AG04450 (cell line): ENCODE measurements around the gene MDM2. TPM values are rescaled to one million over a fixed set of nuclear protein-coding genes. Genes with fewer than 3 reads are reported as not detected.
"Not testable (repeated sequence)": the region's sequence is repeated elsewhere in the genome, so short reads cannot be mapped to it uniquely, and the experiment has no call there.

Experiments used
- CTCF ChIA-PET: fragments of 300-600, 350-600 bp; formaldehyde crosslinking; extraction: SDS; loops from one replicate; lab custom pipeline; 2022; ENCODE audit warnings: antibody characterized with exemption, inconsistent platforms; lab: Charles Lee
- POLR2A ChIA-PET: fragments of 350-600 bp; formaldehyde crosslinking; extraction: SDS; loops from one replicate; lab custom pipeline; 2021; ENCODE audit warnings: antibody characterized with exemption, inconsistent platforms; lab: Yijun Ruan, JAX
- DNase-seq: peaks from one replicate; pipeline ENCODE4 v3.0.0-alpha.2; 2011; ENCODE audit warnings: low read depth, low spot score
- H3K27ac ChIP-seq: one replicate; pipeline ENCODE4 v1.5.1; 2012; ENCODE audit warnings: low read depth, low read length, control low read depth
- H3K27me3 ChIP-seq: one replicate; pipeline ENCODE4 v1.6.0; 2012; ENCODE audit warnings: low read length; ENCODE audit not compliant: control insufficient read depth, insufficient read depth
- H3K4me3 ChIP-seq: 2 replicates; pipeline ENCODE4 v1.5.1; 2011; ENCODE audit warnings: mild to moderate bottlenecking, low read depth, low read length, control low read depth
- H3K9me3 ChIP-seq: 2 replicates; pipeline ENCODE4 v1.5.1; 2012; ENCODE audit warnings: low read length; ENCODE audit not compliant: control insufficient read depth, insufficient read depth
- polyA plus RNA-seq: library from polyadenylated mRNA; depleted of rRNA; stranded (reverse); fragments of >200 nt; gene quantifications from 2 replicates; pipeline ENCODE4 v1.2.3, GENCODE V29; 2011
- TF ChIP-seq, protein P1 (sequence below): IDR thresholded peaks from 2 replicates; pipeline ENCODE4 v1.5.1; 2011; ENCODE audit warnings: low read depth, low read length, control low read depth, inconsistent platforms

Gene MDM2
- polyA plus RNA-seq, 1 experiment: 82.2 TPM

DNA sequence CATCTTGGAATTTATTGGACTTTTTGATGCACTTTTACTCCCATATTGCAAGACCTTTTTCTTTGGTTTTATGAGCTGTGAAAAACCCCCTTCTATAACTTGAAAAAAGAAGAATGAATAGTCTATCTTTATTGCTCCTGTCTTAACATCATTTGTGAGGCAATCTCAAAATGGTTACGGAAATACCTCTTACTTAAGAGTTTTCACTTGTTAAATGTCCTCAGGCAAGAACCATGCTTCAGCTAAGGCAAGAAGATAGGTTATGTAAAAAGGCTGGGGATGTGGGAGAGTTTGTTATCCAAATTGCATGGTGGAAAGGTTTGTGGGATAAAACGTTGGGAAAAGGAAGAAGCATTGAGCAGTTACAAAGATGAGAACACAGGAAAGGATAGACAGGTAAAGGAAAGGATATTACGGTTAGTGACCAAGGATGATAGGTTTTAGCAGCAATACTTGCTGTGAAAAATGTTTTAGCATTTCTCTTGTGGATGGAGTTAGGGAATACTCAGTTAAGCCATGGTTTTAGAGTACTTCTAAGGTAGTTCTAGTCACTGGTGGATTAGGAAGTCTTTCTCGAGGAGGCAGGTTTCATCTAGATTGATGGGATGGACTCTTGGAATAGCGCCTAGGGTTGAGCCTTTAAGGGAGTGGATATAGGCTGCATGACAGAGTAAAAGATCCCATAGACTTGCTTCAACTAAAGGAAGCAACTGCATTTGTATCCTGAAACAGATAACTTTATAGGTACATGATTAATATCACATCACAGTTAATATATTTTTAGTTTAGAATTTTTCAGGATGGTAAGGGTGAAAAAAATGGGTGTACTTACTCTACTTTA, 30.3 kb downstream of the MDM2 start:
- POLR2A ChIA-PET: no interaction called here
- H3K4me3 ChIP-seq: no peak overlapping the region
- no peak for DNase-seq

DNA sequence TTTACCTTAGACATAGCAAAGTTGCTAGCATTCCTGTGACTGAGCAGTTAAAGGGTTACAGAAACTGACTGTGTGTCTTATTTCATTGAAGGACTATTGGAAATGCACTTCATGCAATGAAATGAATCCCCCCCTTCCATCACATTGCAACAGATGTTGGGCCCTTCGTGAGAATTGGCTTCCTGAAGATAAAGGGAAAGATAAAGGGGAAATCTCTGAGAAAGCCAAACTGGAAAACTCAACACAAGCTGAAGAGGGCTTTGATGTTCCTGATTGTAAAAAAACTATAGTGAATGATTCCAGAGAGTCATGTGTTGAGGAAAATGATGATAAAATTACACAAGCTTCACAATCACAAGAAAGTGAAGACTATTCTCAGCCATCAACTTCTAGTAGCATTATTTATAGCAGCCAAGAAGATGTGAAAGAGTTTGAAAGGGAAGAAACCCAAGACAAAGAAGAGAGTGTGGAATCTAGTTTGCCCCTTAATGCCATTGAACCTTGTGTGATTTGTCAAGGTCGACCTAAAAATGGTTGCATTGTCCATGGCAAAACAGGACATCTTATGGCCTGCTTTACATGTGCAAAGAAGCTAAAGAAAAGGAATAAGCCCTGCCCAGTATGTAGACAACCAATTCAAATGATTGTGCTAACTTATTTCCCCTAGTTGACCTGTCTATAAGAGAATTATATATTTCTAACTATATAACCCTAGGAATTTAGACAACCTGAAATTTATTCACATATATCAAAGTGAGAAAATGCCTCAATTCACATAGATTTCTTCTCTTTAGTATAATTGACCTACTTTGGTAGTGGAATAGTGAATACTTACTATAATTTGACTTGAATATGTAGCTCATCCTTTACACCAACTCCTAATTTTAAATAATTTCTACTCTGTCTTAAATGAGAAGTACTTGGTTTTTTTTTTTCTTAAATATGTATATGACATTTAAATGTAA, 31.5 kb downstream of the MDM2 start:
- Histone ChIP-seq H3K4me3 (no peak overlapping the region), H3K9me3 (no peaks in the 10 kb centered on the region), H3K27me3 (no peaks in the 10 kb centered on the region), H3K27ac (no peak overlapping the region)
- TF ChIP-seq, protein P1, sequence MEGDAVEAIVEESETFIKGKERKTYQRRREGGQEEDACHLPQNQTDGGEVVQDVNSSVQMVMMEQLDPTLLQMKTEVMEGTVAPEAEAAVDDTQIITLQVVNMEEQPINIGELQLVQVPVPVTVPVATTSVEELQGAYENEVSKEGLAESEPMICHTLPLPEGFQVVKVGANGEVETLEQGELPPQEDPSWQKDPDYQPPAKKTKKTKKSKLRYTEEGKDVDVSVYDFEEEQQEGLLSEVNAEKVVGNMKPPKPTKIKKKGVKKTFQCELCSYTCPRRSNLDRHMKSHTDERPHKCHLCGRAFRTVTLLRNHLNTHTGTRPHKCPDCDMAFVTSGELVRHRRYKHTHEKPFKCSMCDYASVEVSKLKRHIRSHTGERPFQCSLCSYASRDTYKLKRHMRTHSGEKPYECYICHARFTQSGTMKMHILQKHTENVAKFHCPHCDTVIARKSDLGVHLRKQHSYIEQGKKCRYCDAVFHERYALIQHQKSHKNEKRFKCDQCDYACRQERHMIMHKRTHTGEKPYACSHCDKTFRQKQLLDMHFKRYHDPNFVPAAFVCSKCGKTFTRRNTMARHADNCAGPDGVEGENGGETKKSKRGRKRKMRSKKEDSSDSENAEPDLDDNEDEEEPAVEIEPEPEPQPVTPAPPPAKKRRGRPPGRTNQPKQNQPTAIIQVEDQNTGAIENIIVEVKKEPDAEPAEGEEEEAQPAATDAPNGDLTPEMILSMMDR: no peak
- POLR2A ChIA-PET: interaction anchor here (0.7 kb wide), 1 partner anchor 52 kb away, joined by 3 read pairs; no protein-coding TSS in a partner anchor
- CTCF ChIA-PET: interaction anchor here (1.0 to 1.5 kb wide), 2 partner anchors 9 to 317 kb away, joined by 3 to 6 read pairs; no protein-coding TSS in a partner anchor
- no peak for DNase-seq

More for the DNA sequence above, 30.3 kb downstream of the MDM2 start:
- Histone ChIP-seq H3K9me3 (no peaks in the 10 kb centered on the region), H3K27me3 (no peaks in the 10 kb centered on the region), H3K27ac (no peak overlapping the region)
- CTCF ChIA-PET: no interaction called here
- TF ChIP-seq, protein P1: no peak

DNA sequence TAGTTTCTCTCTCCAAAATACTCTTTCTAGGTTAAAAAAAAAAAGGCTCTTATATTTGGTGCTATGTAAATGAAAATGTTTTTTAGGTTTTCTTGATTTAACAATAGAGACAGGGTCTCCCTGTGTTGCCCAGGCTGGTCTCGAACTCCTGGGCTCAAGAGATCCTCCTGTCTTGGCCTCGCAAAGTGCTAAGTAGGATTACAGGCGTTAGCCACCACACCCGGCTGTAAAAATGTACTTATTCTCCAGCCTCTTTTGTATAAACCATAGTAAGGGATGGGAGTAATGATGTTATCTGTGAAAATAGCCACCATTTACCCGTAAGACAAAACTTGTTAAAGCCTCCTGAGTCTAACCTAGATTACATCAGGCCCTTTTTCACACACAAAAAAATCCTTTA, 33.2 kb downstream of the MDM2 start:
- H3K9me3 ChIP-seq, DNase-seq, H3K4me3 ChIP-seq, H3K27ac ChIP-seq, H3K27me3 ChIP-seq: not testable (repeated sequence)
- CTCF ChIA-PET: interaction anchor here (0.7 kb wide), 1 partner anchor 11 kb away, joined by 4 read pairs; no protein-coding TSS in a partner anchor
- POLR2A ChIA-PET: interaction anchor here (1.6 kb wide), 1 partner anchor 11 kb away, joined by 4 read pairs; no protein-coding TSS in a partner anchor

DNA sequence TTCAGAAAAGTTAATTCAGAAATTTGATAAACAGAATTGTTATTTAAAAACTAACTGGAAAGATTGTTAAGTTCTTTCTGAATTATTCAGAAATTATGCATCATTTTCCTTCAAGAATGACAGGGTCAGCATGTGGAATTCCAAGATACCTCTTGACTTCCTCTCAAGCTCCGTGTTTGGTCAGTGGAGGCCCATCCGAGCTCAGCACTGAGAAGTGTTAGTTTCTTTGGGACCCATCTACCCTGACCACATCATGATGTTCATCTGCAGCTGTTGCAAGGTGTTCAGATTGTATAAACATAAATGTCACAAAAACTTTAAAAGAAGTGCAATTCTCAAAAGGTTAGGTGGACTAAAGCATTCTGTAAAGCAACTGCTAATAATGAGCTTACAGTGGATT, 33.7 kb downstream of the MDM2 start:
- no peak overlapping the region for H3K4me3 ChIP-seq
- TF ChIP-seq, protein P1: no peak
- no peak overlapping the region for H3K27ac ChIP-seq
- POLR2A ChIA-PET: interaction anchor here (1.6 kb wide), 1 partner anchor 11 kb away, joined by 4 read pairs; no protein-coding TSS in a partner anchor
- H3K27me3 ChIP-seq: no peaks in the 10 kb centered on the region
- CTCF ChIA-PET: interaction anchor here (1.0 to 5.7 kb wide), 2 partner anchors 11 to 14 kb away, joined by 3 to 41 read pairs; no protein-coding TSS in a partner anchor
- no peak for DNase-seq
- H3K9me3 ChIP-seq: no peaks in the 10 kb centered on the region

DNA sequence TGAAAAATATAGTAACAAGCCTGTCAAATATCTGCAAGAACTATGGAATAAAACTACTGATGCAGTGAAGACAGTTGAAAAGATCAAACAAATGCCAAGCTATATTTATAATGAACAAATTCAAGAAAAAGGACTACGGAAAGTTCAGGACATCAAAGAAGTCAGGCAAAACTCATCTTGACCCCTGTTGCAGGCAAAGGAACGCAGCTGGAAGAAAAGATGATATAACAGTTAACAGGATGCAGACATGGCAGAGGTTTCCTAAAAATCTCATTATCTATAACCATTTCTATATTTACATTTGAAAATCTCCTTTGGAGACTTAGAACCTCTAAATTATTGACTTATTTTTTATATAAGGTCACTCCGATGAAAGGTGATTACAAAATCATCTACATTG, 34.1 kb downstream of the MDM2 start:
- ChIA-PET POLR2A (interaction anchor here (1.6 kb wide), 1 partner anchor 12 kb away, joined by 4 read pairs; no protein-coding TSS in a partner anchor), CTCF (interaction anchor here (1.0 to 5.7 kb wide), 2 partner anchors 12 to 14 kb away, joined by 3 to 41 read pairs; no protein-coding TSS in a partner anchor)
- no peak for DNase-seq

More for the DNA sequence above, 34.1 kb downstream of the MDM2 start:
- Histone ChIP-seq H3K4me3 (no peak overlapping the region), H3K27ac (no peak overlapping the region), H3K9me3 (no peaks in the 10 kb centered on the region), H3K27me3 (no peaks in the 10 kb centered on the region)
- TF ChIP-seq, protein P1: no peak
